ENCODE data around the gene SORL1.

Gene SORL1

DNA sequence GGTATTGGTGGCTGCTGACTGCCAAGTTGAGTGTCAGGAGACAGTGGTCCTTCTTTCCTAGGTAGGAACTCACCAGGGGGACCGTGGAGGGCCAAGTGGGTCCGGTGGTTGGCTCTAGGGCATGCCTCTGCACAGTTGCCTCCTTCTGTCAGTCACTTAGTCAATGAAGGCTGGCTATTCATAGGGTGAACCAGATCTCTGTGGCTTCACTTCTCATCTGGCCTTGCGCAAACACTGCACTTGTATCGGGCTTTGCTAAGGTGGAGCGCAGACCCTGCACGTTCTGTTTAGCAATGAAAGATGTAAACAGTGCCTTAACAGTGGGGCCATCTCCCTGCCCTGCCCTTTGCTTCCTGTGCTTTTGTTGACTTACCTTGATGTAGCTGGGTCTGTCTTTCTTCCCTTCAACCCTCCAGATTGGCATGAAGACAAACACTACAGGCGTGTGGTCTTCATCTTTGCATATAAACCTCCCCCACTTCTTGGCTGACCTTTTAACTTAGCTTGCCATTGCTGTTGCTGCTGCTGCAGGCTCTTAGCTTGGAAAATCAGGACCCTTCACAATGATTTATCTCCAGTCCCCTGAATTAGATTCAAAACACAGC is 7.4 kb downstream of the SORL1 start:
- peak overlapping the region; percentile 91 for H3K27ac ChIP-seq (ENCODE audit: low read depth, low read length, poor library complexity, severe bottlenecking)
- peak overlapping the region; percentile 42 for H3K4me3 ChIP-seq (ENCODE audit: low read depth, low read length, poor library complexity, severe bottlenecking)
- no peak overlapping the region for H2AFZ ChIP-seq (ENCODE audit: low read length)
- H3F3A ChIP-seq (ENCODE audit: insufficient read depth, low read length), result no peaks in the 10 kb centered on the region
- H4K20me1 ChIP-seq (ENCODE audit: insufficient read depth, low read length), result no peaks in the 10 kb centered on the region
- H3K4me2 ChIP-seq (ENCODE audit: low read length), result peak overlapping the region; percentile 97
- H3K27me3 ChIP-seq (ENCODE audit: insufficient read depth, low read length), result no peaks in the 10 kb centered on the region
- peak overlapping the region; percentile 39; the same call in 1 of the 2 replicates for H3K9ac ChIP-seq (ENCODE audit: low read length)
- H3K36me3 ChIP-seq (ENCODE audit: insufficient read depth, low read length), result peaks cover 28% of the 10 kb centered on the region; the same call in 1 of the 2 replicates
- TF ChIP-seq, protein P1, sequence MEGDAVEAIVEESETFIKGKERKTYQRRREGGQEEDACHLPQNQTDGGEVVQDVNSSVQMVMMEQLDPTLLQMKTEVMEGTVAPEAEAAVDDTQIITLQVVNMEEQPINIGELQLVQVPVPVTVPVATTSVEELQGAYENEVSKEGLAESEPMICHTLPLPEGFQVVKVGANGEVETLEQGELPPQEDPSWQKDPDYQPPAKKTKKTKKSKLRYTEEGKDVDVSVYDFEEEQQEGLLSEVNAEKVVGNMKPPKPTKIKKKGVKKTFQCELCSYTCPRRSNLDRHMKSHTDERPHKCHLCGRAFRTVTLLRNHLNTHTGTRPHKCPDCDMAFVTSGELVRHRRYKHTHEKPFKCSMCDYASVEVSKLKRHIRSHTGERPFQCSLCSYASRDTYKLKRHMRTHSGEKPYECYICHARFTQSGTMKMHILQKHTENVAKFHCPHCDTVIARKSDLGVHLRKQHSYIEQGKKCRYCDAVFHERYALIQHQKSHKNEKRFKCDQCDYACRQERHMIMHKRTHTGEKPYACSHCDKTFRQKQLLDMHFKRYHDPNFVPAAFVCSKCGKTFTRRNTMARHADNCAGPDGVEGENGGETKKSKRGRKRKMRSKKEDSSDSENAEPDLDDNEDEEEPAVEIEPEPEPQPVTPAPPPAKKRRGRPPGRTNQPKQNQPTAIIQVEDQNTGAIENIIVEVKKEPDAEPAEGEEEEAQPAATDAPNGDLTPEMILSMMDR (IDR thresholded peaks at IDR 0.05; ENCODE audit: low read length), result no peak
- peaks cover 100% of the 10 kb centered on the region for H3K4me1 ChIP-seq (ENCODE audit: insufficient read depth, low read length, severe bottlenecking)
- peaks cover 92% of the 10 kb centered on the region for H3K79me2 ChIP-seq (ENCODE audit: insufficient read depth, low read length)
- no peaks in the 10 kb centered on the region for H3K9me3 ChIP-seq (ENCODE audit: low read length)
- H3K9me2 ChIP-seq (ENCODE audit: low read depth, low read length), result no peaks in the 10 kb centered on the region

DNA sequence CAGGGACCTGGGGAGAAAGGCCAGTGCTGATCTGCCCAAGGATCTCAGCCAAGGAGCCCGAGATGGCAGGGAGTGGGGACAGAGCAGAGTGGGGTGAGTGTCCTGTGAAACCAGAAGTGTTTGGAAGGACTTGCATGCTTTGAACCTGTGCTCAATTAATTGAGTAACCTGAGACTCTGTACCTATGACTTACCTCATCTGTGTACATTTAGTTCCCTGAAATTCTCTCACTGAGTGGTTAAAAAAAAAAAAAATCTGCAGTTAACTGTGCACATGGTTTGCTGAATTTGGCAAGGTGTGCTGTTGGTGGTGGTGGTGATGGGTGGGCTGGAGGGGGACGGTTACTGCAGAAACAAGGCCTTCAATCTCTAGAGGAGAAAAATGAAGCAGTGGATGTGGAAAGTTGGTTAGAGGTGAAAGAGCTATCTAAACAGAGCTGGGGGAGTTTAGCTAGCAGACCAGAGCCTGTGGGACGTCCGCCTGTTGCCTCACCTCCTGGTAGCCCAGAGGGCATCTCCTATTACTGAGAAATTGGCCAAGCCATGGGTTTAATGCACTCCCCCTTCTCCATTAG is 8.9 kb downstream of the SORL1 start:
- H4K20me1 ChIP-seq (ENCODE audit: insufficient read depth, low read length), result no peaks in the 10 kb centered on the region
- H3K36me3 ChIP-seq (ENCODE audit: insufficient read depth, low read length), result peaks cover 17% of the 10 kb centered on the region; the same call in 1 of the 2 replicates
- no peak overlapping the region for H2AFZ ChIP-seq (ENCODE audit: low read length)
- peak overlapping the region; percentile 91 for H3K27ac ChIP-seq (ENCODE audit: low read depth, low read length, poor library complexity, severe bottlenecking)
- peak overlapping the region; percentile 59 for H3K4me2 ChIP-seq (ENCODE audit: low read length)
- peaks cover 100% of the 10 kb centered on the region for H3K4me1 ChIP-seq (ENCODE audit: insufficient read depth, low read length, severe bottlenecking)
- H3K4me3 ChIP-seq (ENCODE audit: low read depth, low read length, poor library complexity, severe bottlenecking), result peak overlapping the region; percentile 33
- no peaks in the 10 kb centered on the region for H3K27me3 ChIP-seq (ENCODE audit: insufficient read depth, low read length)
- H3K9me2 ChIP-seq (ENCODE audit: low read depth, low read length), result no peaks in the 10 kb centered on the region
- no peaks in the 10 kb centered on the region for H3F3A ChIP-seq (ENCODE audit: insufficient read depth, low read length)
- TF ChIP-seq EZH2 (IDR thresholded peaks at IDR 0.05; ENCODE audit: borderline replicate concordance, low read length), result no peak
- TF ChIP-seq, protein P1 (IDR thresholded peaks at IDR 0.05; ENCODE audit: low read length), result no peak
- peak overlapping the region; percentile 49; the same call in 1 of the 2 replicates for H3K9ac ChIP-seq (ENCODE audit: low read length)
- H3K79me2 ChIP-seq (ENCODE audit: insufficient read depth, low read length), result peaks cover 87% of the 10 kb centered on the region
- no peaks in the 10 kb centered on the region for H3K9me3 ChIP-seq (ENCODE audit: low read length)

GRCh38 chr11:121461843-121462242 is 9.7 kb downstream of the SORL1 start:
- Histone ChIP-seq H3K9me3 (ENCODE audit: low read length) (no peaks in the 10 kb centered on the region), H3K9me2 (ENCODE audit: low read depth, low read length) (no peaks in the 10 kb centered on the region), H3K36me3 (ENCODE audit: insufficient read depth, low read length) (peaks cover 17% of the 10 kb centered on the region; the same call in 1 of the 2 replicates), H3K27me3 (ENCODE audit: insufficient read depth, low read length) (no peaks in the 10 kb centered on the region), H3K79me2 (ENCODE audit: insufficient read depth, low read length) (peaks cover 87% of the 10 kb centered on the region), H3K4me1 (ENCODE audit: insufficient read depth, low read length, severe bottlenecking) (peaks cover 100% of the 10 kb centered on the region), H3K4me3 (ENCODE audit: low read depth, low read length, poor library complexity, severe bottlenecking) (peak overlapping the region; percentile 33), H2AFZ (ENCODE audit: low read length) (no peak overlapping the region), H3F3A (ENCODE audit: insufficient read depth, low read length) (no peaks in the 10 kb centered on the region), H4K20me1 (ENCODE audit: insufficient read depth, low read length) (no peaks in the 10 kb centered on the region), H3K4me2 (ENCODE audit: low read length) (peak overlapping the region; percentile 59), H3K27ac (ENCODE audit: low read depth, low read length, poor library complexity, severe bottlenecking) (peak overlapping the region; percentile 91), H3K9ac (ENCODE audit: low read length) (peak overlapping the region; percentile 49; the same call in 1 of the 2 replicates)
- TF ChIP-seq EZH2 (IDR thresholded peaks at IDR 0.05; ENCODE audit: borderline replicate concordance, low read length), result no peak
- TF ChIP-seq, protein P1 (IDR thresholded peaks at IDR 0.05; ENCODE audit: low read length), result no peak
